Measurements from ENCODE around the gene KRTAP9-6. TPM values are rescaled to one million over a fixed set of nuclear protein-coding genes. Genes with fewer than 3 reads are reported as not detected.
"Not testable (repeated sequence)": the region's sequence is repeated elsewhere in the genome, so short reads cannot be mapped to it uniquely, and the experiment has no call there.

Gene KRTAP9-6
- total and polyA plus RNA-seq, 4 experiments from 2014 or later: not detected

- ChIA-PET POLR2A (ENCODE audit: partially characterized antibody) (no interaction called here), CTCF (ENCODE audit: partially characterized antibody) (interaction anchor here (3.0 kb wide), 1 partner anchor 50 kb away, joined by 10 read pairs; no protein-coding TSS in a partner anchor)
- intact Hi-C loops (cut with micrococcal nuclease): no loop called here
- no peak for DNase-seq
- no peak overlapping the region for H3K4me3 Mint-ChIP-seq
- H3K27me3 Mint-ChIP-seq: peaks cover 16% of the 10 kb centered on the region in 2 donors
- no peaks in the 10 kb centered on the region for H3K36me3 Mint-ChIP-seq
- Histone ChIP-seq H3K4me3 (ENCODE audit: low read length in 2 of 2) (no peak overlapping the region), H3K9me3 (ENCODE audit: control insufficient read depth in 1 of 2, low read length in 2 of 2) (no peaks in the 10 kb centered on the region), H3K4me1 (ENCODE audit: insufficient read depth, low read length) (no peaks in the 10 kb centered on the region), H3K27me3 (ENCODE audit: insufficient read depth, low read length) (no peaks in the 10 kb centered on the region), H3K27ac (ENCODE audit: low read depth, low read length) (no peak overlapping the region), H3K36me3 (ENCODE audit: insufficient read depth, low read length) (no peaks in the 10 kb centered on the region)
- peaks cover 0 to 10% (median 4%) of the 10 kb centered on the region in 4 donors for H3K4me1 Mint-ChIP-seq
- H3K27ac Mint-ChIP-seq: no peak overlapping the region
- H3K9me3 Mint-ChIP-seq: peaks cover 0 to 2% (median 0%) of the 10 kb centered on the region in 8 donors
These were observed 6.7 kb downstream of the KRTAP9-6 start for GRCh38 chr17:41271858-41272257.

GRCh38 chr17:41275648-41276190 lies 10.5 kb downstream of the KRTAP9-6 start, which contains the start of gene KRTAP9-7:
KRTAP9-7 (plus strand) TSS chr17:41275698; CDS start chr17:41275698, 0 bp downstream.
- H3K4me3 Mint-ChIP-seq: not testable (repeated sequence)

GRCh38 chr17:41278176-41278955 lies 13.2 kb downstream of the KRTAP9-6 start:
- Histone ChIP-seq H3K4me3 (ENCODE audit: low read length in 2 of 2) (no peak overlapping the region), H3K27ac (ENCODE audit: low read depth, low read length) (no peak overlapping the region), H3K36me3 (ENCODE audit: insufficient read depth, low read length) (no peaks in the 10 kb centered on the region), H3K4me1 (ENCODE audit: insufficient read depth, low read length) (no peaks in the 10 kb centered on the region), H3K27me3 (ENCODE audit: insufficient read depth, low read length) (no peaks in the 10 kb centered on the region), H3K9me3 (ENCODE audit: control insufficient read depth in 1 of 2, low read length in 2 of 2) (no peaks in the 10 kb centered on the region)
- no peak for DNase-seq
- H3K4me3 Mint-ChIP-seq: no peak overlapping the region
- intact Hi-C loops (cut with micrococcal nuclease): no loop called here
- peaks cover under 1 to 2% (median 1%) of the 10 kb centered on the region in 4 donors for H3K4me1 Mint-ChIP-seq
- POLR2A ChIA-PET (ENCODE audit: partially characterized antibody): no interaction called here
- peaks cover 0 to 4% (median 0%) of the 10 kb centered on the region in 8 donors for H3K9me3 Mint-ChIP-seq
- H3K27ac Mint-ChIP-seq: peak overlapping the region in 1 of 7 donors; percentile 33
- CTCF ChIA-PET (ENCODE audit: partially characterized antibody): no interaction called here
- no peaks in the 10 kb centered on the region for H3K36me3 Mint-ChIP-seq
- H3K27me3 Mint-ChIP-seq: peaks cover 16 to 19% of the 10 kb centered on the region in 2 donors

More at GRCh38 chr17:41275648-41276190, 10.5 kb downstream of the KRTAP9-6 start, which contains the start of gene KRTAP9-7:
- H3K27ac ChIP-seq (ENCODE audit: low read depth, low read length); CTCF ChIA-PET (ENCODE audit: partially characterized antibody); H3K4me3 ChIP-seq (ENCODE audit: low read length in 2 of 2); H3K36me3 Mint-ChIP-seq; POLR2A ChIA-PET (ENCODE audit: partially characterized antibody); H3K36me3 ChIP-seq (ENCODE audit: insufficient read depth, low read length); H3K9me3 Mint-ChIP-seq; H3K27ac Mint-ChIP-seq; H3K27me3 ChIP-seq (ENCODE audit: insufficient read depth, low read length); H3K4me1 Mint-ChIP-seq; DNase-seq; H3K4me1 ChIP-seq (ENCODE audit: insufficient read depth, low read length); H3K9me3 ChIP-seq (ENCODE audit: control insufficient read depth in 1 of 2, low read length in 2 of 2): not testable (repeated sequence)
- intact Hi-C loops (cut with micrococcal nuclease): loop anchor here (1.0 kb wide), 1 partner anchor 11 kb away; no protein-coding TSS in a partner anchor
- peaks cover 14 to 19% of the 10 kb centered on the region in 2 donors for H3K27me3 Mint-ChIP-seq

GRCh38 chr17:41284043-41284442 lies 18.9 kb downstream of the KRTAP9-6 start:
- Histone ChIP-seq H3K9me3 (ENCODE audit: control insufficient read depth in 1 of 2, low read length in 2 of 2) (no peaks in the 10 kb centered on the region), H3K4me3 (ENCODE audit: low read length in 2 of 2) (no peak overlapping the region), H3K36me3 (ENCODE audit: insufficient read depth, low read length) (no peaks in the 10 kb centered on the region), H3K27me3 (ENCODE audit: insufficient read depth, low read length) (no peaks in the 10 kb centered on the region), H3K4me1 (ENCODE audit: insufficient read depth, low read length) (peaks cover 6% of the 10 kb centered on the region), H3K27ac (ENCODE audit: low read depth, low read length) (no peak overlapping the region)
- ChIA-PET POLR2A (ENCODE audit: partially characterized antibody) (interaction anchor here (0.9 kb wide), 1 partner anchor 25 kb away, joined by 3 read pairs; the partner anchor contains the start of gene KRTAP16-1), CTCF (ENCODE audit: partially characterized antibody) (no interaction called here)
- Mint-ChIP-seq H3K27me3 (peaks cover 0 to 4% of the 10 kb centered on the region in 2 donors), H3K27ac (no peak overlapping the region), H3K36me3 (no peaks in the 10 kb centered on the region), H3K4me3 (no peak overlapping the region), H3K4me1 (peaks cover 3 to 14% (median 10%) of the 10 kb centered on the region in 4 donors), H3K9me3 (peaks cover 0 to 2% (median 0%) of the 10 kb centered on the region in 8 donors)
- intact Hi-C loops (cut with micrococcal nuclease): no loop called here
- no peak for DNase-seq

GRCh38 chr17:41284546-41284945 lies 19.4 kb downstream of the KRTAP9-6 start:
- peaks cover 3 to 14% (median 10%) of the 10 kb centered on the region in 4 donors for H3K4me1 Mint-ChIP-seq
- peak overlapping the region in 1 of 7 donors; percentile 31 for H3K27ac Mint-ChIP-seq
- intact Hi-C loops (cut with micrococcal nuclease): no loop called here
- no peaks in the 10 kb centered on the region for H3K27me3 ChIP-seq (ENCODE audit: insufficient read depth, low read length)
- no peak overlapping the region for H3K4me3 Mint-ChIP-seq
- H3K9me3 ChIP-seq (ENCODE audit: control insufficient read depth in 1 of 2, low read length in 2 of 2): no peaks in the 10 kb centered on the region
- no peak for DNase-seq
- ChIA-PET POLR2A (ENCODE audit: partially characterized antibody) (interaction anchor here (0.9 kb wide), 1 partner anchor 24 kb away, joined by 3 read pairs; the partner anchor contains the start of gene KRTAP16-1), CTCF (ENCODE audit: partially characterized antibody) (no interaction called here)
- H3K36me3 Mint-ChIP-seq: no peaks in the 10 kb centered on the region
- peaks cover 0 to 4% of the 10 kb centered on the region in 2 donors for H3K27me3 Mint-ChIP-seq
- H3K4me3 ChIP-seq (ENCODE audit: low read length in 2 of 2): no peak overlapping the region
- H3K4me1 ChIP-seq (ENCODE audit: insufficient read depth, low read length): peaks cover 6% of the 10 kb centered on the region
- no peaks in the 10 kb centered on the region for H3K36me3 ChIP-seq (ENCODE audit: insufficient read depth, low read length)
- H3K9me3 Mint-ChIP-seq: peaks cover 0 to 2% (median 0%) of the 10 kb centered on the region in 8 donors
- no peak overlapping the region for H3K27ac ChIP-seq (ENCODE audit: low read depth, low read length)

- Mint-ChIP-seq H3K36me3 (no peaks in the 10 kb centered on the region), H3K4me3 (no peak overlapping the region), H3K4me1 (peaks cover 3 to 14% (median 10%) of the 10 kb centered on the region in 4 donors), H3K27ac (peak overlapping the region in 1 of 7 donors; percentile 17), H3K9me3 (no peaks in the 10 kb centered on the region), H3K27me3 (peaks cover 0 to 3% of the 10 kb centered on the region in 2 donors)
- ChIA-PET CTCF (ENCODE audit: partially characterized antibody) (interaction anchor here (1.0 to 1.4 kb wide), 2 partner anchors 20 to 163 kb away, joined by 3 read pairs; partner anchors contain the start of gene KRTAP4-12), POLR2A (ENCODE audit: partially characterized antibody) (no interaction called here)
- no peaks in the 10 kb centered on the region for H3K9me3 ChIP-seq (ENCODE audit: control insufficient read depth in 1 of 2, low read length in 2 of 2)
- no peak for DNase-seq
- H3K27me3 ChIP-seq (ENCODE audit: insufficient read depth, low read length): no peaks in the 10 kb centered on the region
- intact Hi-C loops (cut with micrococcal nuclease): no loop called here
- no peaks in the 10 kb centered on the region for H3K36me3 ChIP-seq (ENCODE audit: insufficient read depth, low read length)
- H3K4me1 ChIP-seq (ENCODE audit: insufficient read depth, low read length): peaks cover 6% of the 10 kb centered on the region
- no peak overlapping the region for H3K27ac ChIP-seq (ENCODE audit: low read depth, low read length)
- no peak overlapping the region for H3K4me3 ChIP-seq (ENCODE audit: low read length in 2 of 2)
These were observed 21.9 kb downstream of the KRTAP9-6 start for GRCh38 chr17:41287050-41287449.

GRCh38 chr17:41294016-41294415 lies 28.8 kb downstream of the KRTAP9-6 start:
- Mint-ChIP-seq H3K27me3 (peaks cover 0 to 6% of the 10 kb centered on the region in 2 donors), H3K27ac (no peak overlapping the region), H3K9me3 (peaks cover 0 to 3% (median 0%) of the 10 kb centered on the region in 8 donors), H3K36me3 (no peaks in the 10 kb centered on the region), H3K4me1 (no peaks in the 10 kb centered on the region), H3K4me3 (no peak overlapping the region)
- CTCF ChIA-PET (ENCODE audit: partially characterized antibody): no interaction called here
- POLR2A ChIA-PET (ENCODE audit: partially characterized antibody): no interaction called here
- Histone ChIP-seq H3K27ac (ENCODE audit: low read depth, low read length) (no peak overlapping the region), H3K9me3 (ENCODE audit: control insufficient read depth in 1 of 2, low read length in 2 of 2) (no peaks in the 10 kb centered on the region), H3K4me3 (ENCODE audit: low read length in 2 of 2) (no peak overlapping the region), H3K36me3 (ENCODE audit: insufficient read depth, low read length) (no peaks in the 10 kb centered on the region), H3K27me3 (ENCODE audit: insufficient read depth, low read length) (no peaks in the 10 kb centered on the region), H3K4me1 (ENCODE audit: insufficient read depth, low read length) (no peaks in the 10 kb centered on the region)
- no peak for DNase-seq
- intact Hi-C loops (cut with micrococcal nuclease): no loop called here
